ENCODE data around the gene UNK. TPM values are rescaled to one million over a fixed set of nuclear protein-coding genes. Genes with fewer than 3 reads are reported as not detected.
A peak's percentile ranks its signal among the peaks of the same experiment; 100 is the strongest.
"Not testable (repeated sequence)": the region's sequence is repeated elsewhere in the genome, so short reads cannot be mapped to it uniquely, and the experiment has no call there.

UNK gene
- total RNA-seq, 1 donor from 2014 or later = 28.6 TPM

GRCh38 chr17:75869282-75870141, 84.9 kb downstream of the UNK start:
- no peak for DNase-seq (ENCODE audit: extremely low read depth, low read depth, low spot score)

GRCh38 chr17:75870228-75870627, 85.6 kb downstream of the UNK start:
- DNase-seq (ENCODE audit: extremely low read depth, low read depth, low spot score) = not testable (repeated sequence)

GRCh38 chr17:75872434-75873351, 88.1 kb downstream of the UNK start:
- DNase-seq (ENCODE audit: extremely low read depth, low read depth, low spot score) = peak; percentile 77

GRCh38 chr17:75873587-75874322, 89.1 kb downstream of the UNK start:
- DNase-seq (ENCODE audit: extremely low read depth, low read depth, low spot score) = no peak

GRCh38 chr17:75874323-75875181, 89.9 kb downstream of the UNK start:
- no peak for DNase-seq (ENCODE audit: extremely low read depth, low read depth, low spot score)

Other genes with a start within 250 kb of the UNK start
- 5.6 and 10.6 TPM in 2 replicates for gene MYO15B, start 197.0 kb upstream of the UNK start, total RNA-seq
- not detected in 2 replicates for gene SMIM5, start 151.4 kb upstream of the UNK start, total RNA-seq
- 15.0 and 28.1 TPM in 2 replicates for gene RECQL5, start 117.7 kb upstream of the UNK start, total RNA-seq
- gene SAP30BP, start 117.5 kb upstream of the UNK start, total RNA-seq = 70.7 and 84.6 TPM in 2 replicates
- 0.76 and 4.8 TPM in 2 replicates for gene ITGB4, start 63.3 kb upstream of the UNK start, total RNA-seq
- gene GALK1, start 19.6 kb upstream of the UNK start, total RNA-seq = 40.6 and 56.0 TPM in 2 replicates
- 1.1 and 1.6 TPM in 2 replicates for gene UNC13D, start 59.6 kb downstream of the UNK start, total RNA-seq
- gene WBP2, start 70.5 kb downstream of the UNK start, total RNA-seq = 66.6 and 74.7 TPM in 2 replicates
- 90.3 and 98.8 TPM in 2 replicates for gene TRIM47, start 93.8 kb downstream of the UNK start, total RNA-seq
- gene TRIM65, start 112.1 kb downstream of the UNK start, total RNA-seq = 43.2 and 43.5 TPM in 2 replicates
- gene MRPL38, start 120.1 kb downstream of the UNK start, total RNA-seq = 33.9 and 36.8 TPM in 2 replicates
- gene FBF1, start 156.2 kb downstream of the UNK start, total RNA-seq = 4.9 and 9.5 TPM in 2 replicates
- 45.0 and 47.4 TPM in 2 replicates for gene ACOX1, start 194.4 kb downstream of the UNK start, total RNA-seq
- 15.1 and 27.1 TPM in 2 replicates for gene TEN1, start 194.4 kb downstream of the UNK start, total RNA-seq
- gene CDK3, start 216.0 kb downstream of the UNK start, total RNA-seq = 1.7 and 3.3 TPM in 2 replicates
- 0.06 and 1.2 TPM in 2 replicates for gene EVPL, start 242.5 kb downstream of the UNK start, total RNA-seq

All from glomerular endothelial cell (primary cell).